SK-N-DZ (cell line): ENCODE results near the gene C10orf53.
"Not testable (repeated sequence)": the region's sequence is repeated elsewhere in the genome, so short reads cannot be mapped to it uniquely, and the experiment has no call there.

Source experiments
- DNase-seq: peaks from one replicate; pipeline ENCODE4 v3.0.0-alpha.2; 2015; ENCODE audit warnings: low spot score

C10orf53 gene

GRCh38 chr10:49688261-49688846, 8.9 kb downstream of the C10orf53 start:
- DNase-seq, result no peak

- no peak for DNase-seq
Measured at GRCh38 chr10:49688920-49689319, 9.5 kb downstream of the C10orf53 start.

GRCh38 chr10:49689882-49690510, 10.5 kb downstream of the C10orf53 start:
- no peak for DNase-seq

- DNase-seq, result no peak
Measured at GRCh38 chr10:49690698-49691356, 11.4 kb downstream of the C10orf53 start.

GRCh38 chr10:49691588-49691987, 12.1 kb downstream of the C10orf53 start:
- no peak for DNase-seq

GRCh38 chr10:49694466-49694865, 15.0 kb downstream of the C10orf53 start:
- no peak for DNase-seq

GRCh38 chr10:49696311-49696710, 16.9 kb downstream of the C10orf53 start:
- DNase-seq, result no peak

GRCh38 chr10:49698679-49699078, 19.2 kb downstream of the C10orf53 start:
- no peak for DNase-seq

- no peak for DNase-seq
Measured at GRCh38 chr10:49700211-49700610, 20.8 kb downstream of the C10orf53 start.

GRCh38 chr10:49700997-49701396, 21.5 kb downstream of the C10orf53 start:
- peak; percentile 79 for DNase-seq

- no peak for DNase-seq
Measured at GRCh38 chr10:49707585-49707984, 28.1 kb downstream of the C10orf53 start.

- no peak for DNase-seq
Measured at GRCh38 chr10:49709934-49710333, 30.5 kb downstream of the C10orf53 start.

GRCh38 chr10:49710966-49711365, 31.5 kb downstream of the C10orf53 start:
- no peak for DNase-seq

GRCh38 chr10:49711481-49711880, 32.0 kb downstream of the C10orf53 start:
- no peak for DNase-seq

GRCh38 chr10:49713266-49713665, 33.8 kb downstream of the C10orf53 start:
- no peak for DNase-seq

GRCh38 chr10:49715157-49715556, 35.7 kb downstream of the C10orf53 start:
- DNase-seq, result not testable (repeated sequence)

- no peak for DNase-seq
Measured at GRCh38 chr10:49726593-49726992, 47.1 kb downstream of the C10orf53 start.

GRCh38 chr10:49733866-49734265, 54.4 kb downstream of the C10orf53 start:
- DNase-seq, result no peak

- no peak for DNase-seq
Measured at GRCh38 chr10:49734676-49735075, 55.2 kb downstream of the C10orf53 start.

GRCh38 chr10:49735161-49735560, 55.7 kb downstream of the C10orf53 start:
- no peak for DNase-seq

- no peak for DNase-seq
Measured at GRCh38 chr10:49735848-49736563, 56.6 kb downstream of the C10orf53 start.

- no peak for DNase-seq
Measured at GRCh38 chr10:49736564-49737113, 57.2 kb downstream of the C10orf53 start.
